Astrocyte of the hippocampus (primary cell): Measurements from ENCODE around the gene KRT6C.
A peak's percentile ranks its signal among the peaks of the same experiment; 100 is the strongest.

Experiments used
- DNase-seq: peaks from one replicate; pipeline ENCODE4 v3.0.0; 2011; ENCODE audit warnings: low read depth, low spot score

Gene KRT6C

GRCh38 chr12:52434760-52435530 lies 38.7 kb downstream of the KRT6C start:
- DNase-seq, result no peak

GRCh38 chr12:52434081-52434733 lies 39.4 kb downstream of the KRT6C start, which contains the start of gene KRT75:
TSS of gene KRT75 (minus strand) at chr12:52434371. CDS start at chr12:52434304, 67 bp downstream.
- DNase-seq, result peak; percentile 62

GRCh38 chr12:52433501-52434080 lies 40.0 kb downstream of the KRT6C start:
- no peak for DNase-seq

DNA sequence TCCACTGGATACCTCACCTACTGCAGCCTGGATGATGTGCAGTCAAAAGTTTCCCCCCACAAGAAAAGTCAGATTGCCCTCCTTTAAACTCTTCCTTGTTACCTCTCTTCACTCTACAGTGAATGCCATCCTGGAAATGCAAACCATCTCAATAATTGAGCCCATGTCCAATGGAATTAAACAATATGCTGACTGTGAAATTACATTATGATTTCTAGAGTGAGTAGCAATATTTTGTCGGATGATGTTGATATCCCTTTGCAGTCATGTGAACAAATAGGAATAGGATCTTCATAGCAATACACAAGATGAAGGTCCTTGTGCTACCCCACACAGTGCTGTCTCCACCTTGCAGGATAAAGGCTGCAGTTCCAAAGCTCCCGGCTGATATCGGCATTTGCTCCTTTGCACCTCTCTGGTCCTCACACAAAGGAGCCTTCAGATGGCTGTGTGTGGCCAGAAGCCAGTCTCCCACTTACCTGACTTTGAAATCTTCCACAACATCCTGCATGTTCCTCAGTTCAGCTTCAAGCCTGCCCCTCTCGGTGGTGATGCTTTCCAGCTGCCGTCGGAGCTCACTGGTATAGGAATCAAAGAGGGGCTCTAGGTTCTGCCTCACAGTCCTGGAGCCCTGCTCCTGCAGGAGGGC lies 40.9 kb downstream of the KRT6C start:
- no peak for DNase-seq

DNA sequence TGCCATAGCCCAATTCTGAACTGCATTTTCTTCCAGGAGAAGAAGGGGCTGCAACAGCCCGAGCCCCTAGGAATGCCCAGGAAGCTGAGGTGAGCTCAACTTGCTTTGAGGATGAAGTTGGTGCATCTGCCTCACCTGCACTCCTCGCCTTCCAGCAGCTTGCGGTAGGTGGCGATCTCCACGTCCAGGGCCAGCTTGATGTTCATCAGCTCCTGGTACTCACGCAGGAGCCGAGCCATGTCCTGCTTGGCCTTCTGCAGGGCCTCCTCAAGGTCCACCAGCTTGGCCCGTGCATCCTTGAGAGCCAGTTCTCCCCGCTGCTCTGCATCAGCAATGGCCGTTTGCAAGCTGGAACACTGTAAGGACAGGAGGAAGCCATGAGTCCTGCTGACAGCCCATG lies 45.5 kb downstream of the KRT6C start:
- no peak for DNase-seq

DNA sequence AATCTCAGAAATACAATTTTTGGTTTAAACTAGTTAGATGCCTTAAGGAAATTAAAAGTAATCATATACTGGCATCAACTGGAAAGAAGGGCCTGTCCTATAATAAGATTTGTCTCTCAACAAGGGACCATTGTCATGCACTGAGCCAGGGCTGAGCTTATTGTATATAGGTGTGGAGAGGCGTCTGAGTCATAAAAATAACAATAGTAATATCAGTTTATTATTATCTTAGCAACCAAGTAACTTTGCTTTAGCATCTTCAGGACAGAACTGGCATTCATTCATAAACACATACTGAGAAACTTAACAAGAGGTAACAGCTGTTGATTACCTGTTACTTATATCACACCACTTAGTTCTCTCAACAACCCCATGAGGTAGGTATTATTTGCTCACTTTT lies 46.5 kb downstream of the KRT6C start:
- no peak for DNase-seq

- DNase-seq, result no peak
Measured at GRCh38 chr12:52426034-52426433, 47.6 kb downstream of the KRT6C start.

DNA sequence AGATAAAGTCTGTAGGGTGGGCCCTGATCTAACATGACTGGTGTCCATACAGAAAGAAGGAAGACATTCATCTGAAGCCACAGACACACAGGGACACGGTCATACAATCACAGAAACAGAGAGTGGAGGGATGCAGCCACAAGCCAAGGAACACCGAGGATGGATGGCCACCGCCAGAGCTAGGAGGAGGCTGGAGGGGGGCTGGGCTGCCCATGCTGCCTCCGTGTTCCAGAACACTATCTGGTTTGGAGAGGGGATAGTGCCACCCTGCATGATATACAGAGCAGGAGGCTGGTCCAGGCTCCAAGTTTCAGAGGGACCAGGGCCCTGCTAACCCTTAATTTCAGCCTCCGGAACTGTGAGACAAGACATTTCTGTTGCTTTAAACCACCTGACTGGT lies 48.1 kb downstream of the KRT6C start:
- no peak for DNase-seq

- DNase-seq, result no peak
Measured at GRCh38 chr12:52423661-52424500, 49.7 kb downstream of the KRT6C start.

- DNase-seq, result no peak
Measured at GRCh38 chr12:52423035-52423434, 50.6 kb downstream of the KRT6C start.

DNA sequence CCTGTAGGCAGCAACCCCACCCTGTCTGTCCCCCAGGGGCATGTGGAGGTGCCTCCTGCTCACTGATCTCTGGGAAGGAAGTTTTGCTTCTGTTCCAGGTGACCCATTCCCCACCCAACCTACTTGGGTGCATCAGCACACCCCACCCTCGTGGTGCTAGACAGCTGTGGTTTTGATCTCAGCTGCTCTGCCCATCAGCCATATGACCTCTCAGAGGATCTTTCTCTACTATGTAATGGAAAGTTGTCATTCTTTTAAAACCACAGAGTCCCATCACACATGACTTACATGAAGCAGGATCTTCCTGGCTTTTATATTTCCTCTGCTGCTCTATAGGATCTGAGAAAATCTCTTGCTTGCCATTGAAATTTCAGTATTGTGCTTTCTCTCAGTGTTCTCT lies 53.9 kb downstream of the KRT6C start:
- no peak for DNase-seq

DNA sequence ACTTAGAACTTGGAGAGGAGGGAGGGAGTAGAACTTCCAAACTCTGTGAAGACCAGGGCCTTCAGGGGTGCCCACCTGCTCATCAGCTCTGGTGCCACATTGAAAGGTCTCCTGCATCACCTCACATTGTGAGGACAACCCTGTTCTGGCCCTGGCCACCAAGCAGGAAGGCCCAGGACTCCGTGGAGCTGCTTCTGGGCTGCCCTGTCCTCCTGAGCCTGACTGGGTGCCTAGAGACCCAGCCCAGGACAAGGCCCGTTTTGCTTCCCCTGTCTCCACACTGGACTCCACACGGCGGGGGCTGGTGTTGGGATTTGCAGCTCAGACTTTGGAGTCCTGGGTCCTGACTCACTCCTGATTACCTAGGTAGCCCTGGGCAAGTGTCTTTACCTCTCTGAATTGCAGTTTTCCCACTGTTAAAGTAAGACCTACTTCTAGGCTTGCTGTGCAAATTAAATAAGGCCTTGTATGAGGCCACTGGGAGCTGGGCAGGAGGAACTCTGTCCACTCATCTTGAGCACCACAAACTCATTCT lies 55.0 kb downstream of the KRT6C start:
- DNase-seq, result no peak
